GM12874 (cell line): ENCODE results near the gene ADAP2.

Experiments used
- CTCF ChIP-seq: IDR thresholded peaks from 2 replicates; pipeline ENCODE4 v1.5.1; 2011; ENCODE audit warnings: low read depth, mild to moderate bottlenecking, control low read depth, low read length, moderate library complexity; ENCODE audit not compliant: insufficient read depth

Gene ADAP2

GRCh38 chr17:30926516-30926915 lies 4.8 kb downstream of the ADAP2 start:
- no peak for TF ChIP-seq CTCF

- TF ChIP-seq CTCF = no peak
These were observed 6.0 kb downstream of the ADAP2 start for GRCh38 chr17:30927756-30928155.

- no peak for TF ChIP-seq CTCF
These were observed 6.8 kb downstream of the ADAP2 start for GRCh38 chr17:30928584-30928983.

- TF ChIP-seq CTCF = no peak
These were observed 7.4 kb downstream of the ADAP2 start for GRCh38 chr17:30929081-30929633.

GRCh38 chr17:30930495-30930894 lies 8.8 kb downstream of the ADAP2 start:
- TF ChIP-seq CTCF = no peak

- TF ChIP-seq CTCF = no peak
These were observed 12.2 kb downstream of the ADAP2 start for GRCh38 chr17:30933966-30934365.

- TF ChIP-seq CTCF = no peak
These were observed 17.4 kb downstream of the ADAP2 start for GRCh38 chr17:30939051-30939689.
